ENCODE results near the gene MTUS2.

DNA sequence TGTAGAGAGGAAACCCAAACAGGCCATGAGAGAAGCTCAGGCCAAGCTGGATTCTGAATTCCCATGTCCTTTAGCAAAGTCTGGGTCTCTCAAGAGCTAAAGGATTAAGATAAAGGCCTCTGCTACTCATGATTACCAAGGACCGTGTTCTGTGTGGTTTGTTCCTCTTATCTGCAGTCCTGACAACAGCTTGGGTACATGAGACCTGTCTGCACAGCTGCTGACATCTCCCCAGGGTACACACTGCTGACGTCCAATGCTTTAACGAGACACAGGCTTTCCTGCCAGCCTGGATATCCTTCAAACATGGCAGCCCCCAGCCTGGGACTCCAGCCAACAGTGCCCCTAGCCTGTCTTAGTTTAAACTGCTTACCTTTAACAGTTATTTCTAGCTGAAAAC lies 564.3 kb downstream of the MTUS2 start:
- TF ChIP-seq, protein P1, sequence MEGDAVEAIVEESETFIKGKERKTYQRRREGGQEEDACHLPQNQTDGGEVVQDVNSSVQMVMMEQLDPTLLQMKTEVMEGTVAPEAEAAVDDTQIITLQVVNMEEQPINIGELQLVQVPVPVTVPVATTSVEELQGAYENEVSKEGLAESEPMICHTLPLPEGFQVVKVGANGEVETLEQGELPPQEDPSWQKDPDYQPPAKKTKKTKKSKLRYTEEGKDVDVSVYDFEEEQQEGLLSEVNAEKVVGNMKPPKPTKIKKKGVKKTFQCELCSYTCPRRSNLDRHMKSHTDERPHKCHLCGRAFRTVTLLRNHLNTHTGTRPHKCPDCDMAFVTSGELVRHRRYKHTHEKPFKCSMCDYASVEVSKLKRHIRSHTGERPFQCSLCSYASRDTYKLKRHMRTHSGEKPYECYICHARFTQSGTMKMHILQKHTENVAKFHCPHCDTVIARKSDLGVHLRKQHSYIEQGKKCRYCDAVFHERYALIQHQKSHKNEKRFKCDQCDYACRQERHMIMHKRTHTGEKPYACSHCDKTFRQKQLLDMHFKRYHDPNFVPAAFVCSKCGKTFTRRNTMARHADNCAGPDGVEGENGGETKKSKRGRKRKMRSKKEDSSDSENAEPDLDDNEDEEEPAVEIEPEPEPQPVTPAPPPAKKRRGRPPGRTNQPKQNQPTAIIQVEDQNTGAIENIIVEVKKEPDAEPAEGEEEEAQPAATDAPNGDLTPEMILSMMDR (IDR thresholded peaks at IDR 0.05), result no peak
- no peak for TF ChIP-seq POLR2A (IDR thresholded peaks at IDR 0.05)

Measured in body of pancreas (tissue), 4 donors.